Brain microvascular endothelial cell (primary cell): ENCODE data around the gene MTCH1.
A peak's percentile ranks its signal among the peaks of the same experiment; 100 is the strongest.

ENCODE experiments used
- DNase-seq: peaks from one replicate; pipeline ENCODE4 v3.0.0-alpha.2; 2020
- H3K27ac ChIP-seq: fragments of 250-450 bp; sonication (Bioruptor Pico); 2 replicates; pipeline ENCODE4 v1.5.1; 2020; ENCODE audit warnings: mild to moderate bottlenecking, moderate library complexity
- H3K27me3 ChIP-seq: fragments of 250-450 bp; sonication (Bioruptor Pico); replicated peaks from 2 replicates; pipeline ENCODE4 v1.5.1; 2020; ENCODE audit warnings: mild to moderate bottlenecking
- H3K36me3 ChIP-seq: fragments of 250-450 bp; sonication (Bioruptor Pico); replicated peaks from 2 replicates; pipeline ENCODE4 v1.5.1; 2020; ENCODE audit warnings: mild to moderate bottlenecking
- H3K4me3 ChIP-seq: 2 replicates; pipeline ENCODE4 v1.5.1; 2011; ENCODE audit warnings: low read depth, mild to moderate bottlenecking, control low read depth, low read length, moderate library complexity
- in situ Hi-C: cut with HindIII; loops from 2 replicates; pipeline ENCODE4 v1.10.0; 2017; ENCODE audit warnings: low sequenced_read_pairs, low pct_ligation_motif_present
- TF ChIP-seq, protein P1 (sequence below): IDR thresholded peaks from 2 replicates; pipeline ENCODE4 v1.5.1; 2011; ENCODE audit warnings: low read depth, mild to moderate bottlenecking, moderate library complexity, low read length, control low read depth, inconsistent platforms; ENCODE audit errors: missing control alignments

Gene MTCH1

DNA sequence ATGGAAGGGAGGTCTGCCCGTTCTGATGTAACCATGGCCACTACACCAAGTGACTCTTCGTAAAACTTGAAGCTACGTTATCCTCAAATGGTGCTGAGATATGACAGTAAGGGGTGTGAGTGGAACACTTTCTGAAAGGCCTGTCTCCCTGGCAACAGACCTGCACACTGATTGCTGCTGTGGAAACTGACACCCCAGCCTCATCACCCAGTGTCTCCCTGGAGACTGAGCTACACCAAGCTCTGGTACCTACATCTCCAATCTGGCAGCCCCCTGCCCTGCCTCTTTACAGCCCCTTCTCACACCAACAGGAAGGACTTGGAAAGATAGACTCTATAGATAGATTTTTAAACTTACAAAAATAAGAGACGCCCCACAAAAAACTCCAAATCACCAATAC, 18.2 kb downstream of the MTCH1 start:
- no peak for DNase-seq
- TF ChIP-seq, protein P1, sequence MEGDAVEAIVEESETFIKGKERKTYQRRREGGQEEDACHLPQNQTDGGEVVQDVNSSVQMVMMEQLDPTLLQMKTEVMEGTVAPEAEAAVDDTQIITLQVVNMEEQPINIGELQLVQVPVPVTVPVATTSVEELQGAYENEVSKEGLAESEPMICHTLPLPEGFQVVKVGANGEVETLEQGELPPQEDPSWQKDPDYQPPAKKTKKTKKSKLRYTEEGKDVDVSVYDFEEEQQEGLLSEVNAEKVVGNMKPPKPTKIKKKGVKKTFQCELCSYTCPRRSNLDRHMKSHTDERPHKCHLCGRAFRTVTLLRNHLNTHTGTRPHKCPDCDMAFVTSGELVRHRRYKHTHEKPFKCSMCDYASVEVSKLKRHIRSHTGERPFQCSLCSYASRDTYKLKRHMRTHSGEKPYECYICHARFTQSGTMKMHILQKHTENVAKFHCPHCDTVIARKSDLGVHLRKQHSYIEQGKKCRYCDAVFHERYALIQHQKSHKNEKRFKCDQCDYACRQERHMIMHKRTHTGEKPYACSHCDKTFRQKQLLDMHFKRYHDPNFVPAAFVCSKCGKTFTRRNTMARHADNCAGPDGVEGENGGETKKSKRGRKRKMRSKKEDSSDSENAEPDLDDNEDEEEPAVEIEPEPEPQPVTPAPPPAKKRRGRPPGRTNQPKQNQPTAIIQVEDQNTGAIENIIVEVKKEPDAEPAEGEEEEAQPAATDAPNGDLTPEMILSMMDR, result no peak
- in situ Hi-C loops, result no loop called here
- Histone ChIP-seq H3K27ac (no peak overlapping the region), H3K36me3 (peaks cover 65% of the 10 kb centered on the region), H3K27me3 (no peaks in the 10 kb centered on the region), H3K4me3 (no peak overlapping the region)

DNA sequence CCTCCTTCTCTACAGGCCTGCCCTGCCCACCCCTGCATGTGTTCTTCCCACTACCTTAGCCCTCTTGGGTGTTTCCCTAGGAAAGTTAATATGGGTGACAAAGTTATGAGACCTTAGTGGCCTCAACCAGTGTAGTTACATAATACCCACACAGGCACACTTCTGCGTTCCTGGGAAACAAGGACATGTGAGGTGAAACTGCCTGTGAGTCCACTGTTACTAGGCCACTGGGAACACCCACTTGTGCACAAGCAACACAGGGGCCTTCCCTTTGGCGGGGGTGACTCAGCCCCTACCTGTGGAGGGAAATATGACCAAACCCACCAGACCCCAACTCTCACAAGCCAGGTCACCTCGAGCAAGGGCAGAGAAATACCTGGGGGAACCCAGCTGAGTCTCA, 18.7 kb downstream of the MTCH1 start:
- Histone ChIP-seq H3K27me3 (no peaks in the 10 kb centered on the region), H3K4me3 (no peak overlapping the region), H3K36me3 (peaks cover 61% of the 10 kb centered on the region), H3K27ac (no peak overlapping the region)
- TF ChIP-seq, protein P1, result no peak
- DNase-seq, result no peak
- in situ Hi-C loops, result no loop called here

GRCh38 chr6:36964908-36965307, 21.1 kb downstream of the MTCH1 start:
- TF ChIP-seq, protein P1, result no peak
- peaks cover 37% of the 10 kb centered on the region for H3K36me3 ChIP-seq
- no peak for DNase-seq
- no peak overlapping the region for H3K27ac ChIP-seq
- in situ Hi-C loops, result no loop called here
- H3K4me3 ChIP-seq, result no peak overlapping the region
- no peaks in the 10 kb centered on the region for H3K27me3 ChIP-seq

GRCh38 chr6:36964349-36964748, 21.6 kb downstream of the MTCH1 start:
- no peak for DNase-seq
- in situ Hi-C loops, result no loop called here
- TF ChIP-seq, protein P1, result no peak
- peaks cover 31% of the 10 kb centered on the region for H3K36me3 ChIP-seq
- H3K27ac ChIP-seq, result no peak overlapping the region
- no peak overlapping the region for H3K4me3 ChIP-seq
- H3K27me3 ChIP-seq, result no peaks in the 10 kb centered on the region

DNA sequence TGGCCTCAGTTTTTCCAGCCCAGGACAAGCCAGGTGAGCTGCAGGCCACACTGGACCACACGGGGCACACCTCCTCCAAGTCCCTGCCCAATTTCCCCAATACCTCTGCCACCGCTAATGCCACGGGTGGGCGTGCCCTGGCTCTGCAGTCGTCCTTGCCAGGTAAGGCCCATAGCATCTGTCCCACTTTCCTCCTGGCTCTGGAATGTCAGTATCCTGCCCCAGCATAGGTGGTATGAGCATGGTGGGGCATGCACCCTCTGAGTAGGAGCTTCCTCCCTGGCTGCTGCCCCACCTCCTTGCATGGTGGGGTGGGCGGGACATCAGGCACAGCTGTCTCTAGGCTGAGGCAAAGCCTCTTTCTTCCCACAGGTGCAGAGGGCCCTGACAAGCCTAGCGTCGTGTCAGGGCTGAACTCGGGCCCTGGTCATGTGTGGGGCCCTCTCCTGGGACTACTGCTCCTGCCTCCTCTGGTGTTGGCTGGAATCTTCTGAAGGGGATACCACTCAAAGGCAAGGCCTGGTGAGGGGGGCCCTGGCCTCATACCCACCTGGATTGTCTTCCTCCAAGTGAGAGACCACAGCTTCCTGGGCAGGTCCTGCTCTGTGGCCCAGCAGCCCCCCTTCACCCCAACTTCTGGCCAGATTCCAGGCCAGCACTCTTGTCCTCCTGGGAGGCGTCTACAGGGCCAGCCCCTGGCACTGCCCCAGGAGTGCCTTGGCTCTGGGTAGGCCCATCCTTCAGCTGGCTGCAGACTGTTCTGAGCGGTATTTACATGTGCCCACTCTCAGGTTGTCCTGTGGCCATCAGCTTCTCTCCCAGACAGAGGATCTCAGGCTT, 22.3 kb downstream of the MTCH1 start:
- Histone ChIP-seq H3K4me3 (no peak overlapping the region), H3K27me3 (no peaks in the 10 kb centered on the region), H3K27ac (no peak overlapping the region), H3K36me3 (peaks cover 24% of the 10 kb centered on the region)
- TF ChIP-seq, protein P1, result no peak
- in situ Hi-C loops, result no loop called here
- no peak for DNase-seq

DNA sequence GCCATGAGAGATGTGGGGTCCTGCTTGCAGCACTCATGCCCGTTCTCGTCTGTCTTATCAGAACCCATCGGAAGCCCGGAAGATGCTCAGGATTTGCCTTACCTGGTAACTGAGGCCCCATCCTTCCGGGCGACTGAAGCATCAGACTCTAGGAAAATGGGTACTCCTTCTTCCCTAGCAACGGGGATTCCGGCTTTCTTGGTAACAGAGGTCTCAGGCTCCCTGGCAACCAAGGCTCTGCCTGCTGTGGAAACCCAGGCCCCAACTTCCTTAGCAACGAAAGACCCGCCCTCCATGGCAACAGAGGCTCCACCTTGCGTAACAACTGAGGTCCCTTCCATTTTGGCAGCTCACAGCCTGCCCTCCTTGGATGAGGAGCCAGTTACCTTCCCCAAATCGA, 23.1 kb downstream of the MTCH1 start:
- no peak overlapping the region for H3K27ac ChIP-seq
- in situ Hi-C loops, result no loop called here
- TF ChIP-seq, protein P1, result no peak
- peaks cover 16% of the 10 kb centered on the region for H3K36me3 ChIP-seq
- H3K27me3 ChIP-seq, result no peaks in the 10 kb centered on the region
- DNase-seq, result peak; percentile 51
- no peak overlapping the region for H3K4me3 ChIP-seq
